ENCODE results near the gene TCP11. TPM values are rescaled to one million over a fixed set of nuclear protein-coding genes. Genes with fewer than 3 reads are reported as not detected.

Gene TCP11
- total RNA-seq, 1 experiment from 2014 or later = not detected

GRCh38 chr6:35091346-35092083 is 49.6 kb downstream of the TCP11 start:
- no peaks in the 10 kb centered on the region for H3K9me3 ChIP-seq (ENCODE audit: control insufficient read depth, low read depth, low read length)
- Mint-ChIP-seq H3K27me3 (ENCODE audit: low read depth) (no peaks in the 10 kb centered on the region), H3K36me3 (ENCODE audit: insufficient read depth in 1 of 3, low read depth in 3 of 3) (peaks cover 11 to 28% (median 25%) of the 10 kb centered on the region in 3 experiments; a peak in 6 of 7 replicates), H3K4me3 (no peak overlapping the region), H3K4me1 (peaks cover 36 to 40% of the 10 kb centered on the region in 2 experiments), H3K27ac (peak overlapping the region; percentile 6 to 74 (median 40); a peak in 5 of 7 replicates), H3K9me3 (no peaks in the 10 kb centered on the region)
- TF ChIP-seq, protein P1, sequence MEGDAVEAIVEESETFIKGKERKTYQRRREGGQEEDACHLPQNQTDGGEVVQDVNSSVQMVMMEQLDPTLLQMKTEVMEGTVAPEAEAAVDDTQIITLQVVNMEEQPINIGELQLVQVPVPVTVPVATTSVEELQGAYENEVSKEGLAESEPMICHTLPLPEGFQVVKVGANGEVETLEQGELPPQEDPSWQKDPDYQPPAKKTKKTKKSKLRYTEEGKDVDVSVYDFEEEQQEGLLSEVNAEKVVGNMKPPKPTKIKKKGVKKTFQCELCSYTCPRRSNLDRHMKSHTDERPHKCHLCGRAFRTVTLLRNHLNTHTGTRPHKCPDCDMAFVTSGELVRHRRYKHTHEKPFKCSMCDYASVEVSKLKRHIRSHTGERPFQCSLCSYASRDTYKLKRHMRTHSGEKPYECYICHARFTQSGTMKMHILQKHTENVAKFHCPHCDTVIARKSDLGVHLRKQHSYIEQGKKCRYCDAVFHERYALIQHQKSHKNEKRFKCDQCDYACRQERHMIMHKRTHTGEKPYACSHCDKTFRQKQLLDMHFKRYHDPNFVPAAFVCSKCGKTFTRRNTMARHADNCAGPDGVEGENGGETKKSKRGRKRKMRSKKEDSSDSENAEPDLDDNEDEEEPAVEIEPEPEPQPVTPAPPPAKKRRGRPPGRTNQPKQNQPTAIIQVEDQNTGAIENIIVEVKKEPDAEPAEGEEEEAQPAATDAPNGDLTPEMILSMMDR (conservative IDR thresholded peaks at IDR 0.05) = no peak
- no peak overlapping the region for H3T11ph ChIP-seq (ENCODE audit: low read length)
- peaks cover 6% of the 10 kb centered on the region; the same call in 1 of the 2 replicates for H3K4me1 ChIP-seq (ENCODE audit: insufficient read depth, low read length)
- H2BK12ac ChIP-seq (ENCODE audit: insufficient read length, low read depth, low read length) = no peak overlapping the region
- no peaks in the 10 kb centered on the region for H3K79me1 ChIP-seq (ENCODE audit: insufficient read depth, low read depth, low read length, poor library complexity, severe bottlenecking)
- no peak overlapping the region for H2BK15ac ChIP-seq (ENCODE audit: low read depth, low read length)
- H4K91ac ChIP-seq (ENCODE audit: insufficient read length, low read depth, low read length) = no peak overlapping the region
- H2BK5ac ChIP-seq (ENCODE audit: insufficient read length, low read length) = no peak overlapping the region
- H4K5ac ChIP-seq (ENCODE audit: insufficient read length, low read depth, low read length) = no peak overlapping the region
- no peak overlapping the region for H4K8ac ChIP-seq (replicated peaks; ENCODE audit: insufficient read length, low read depth, low read length)
- H3K79me2 ChIP-seq (ENCODE audit: insufficient read depth, low read length) = no peaks in the 10 kb centered on the region
- no peaks in the 10 kb centered on the region for H3K23me2 ChIP-seq (ENCODE audit: insufficient read length, low read depth, low read length, poor library complexity, severe bottlenecking)
- no peak overlapping the region for H2BK120ac ChIP-seq (ENCODE audit: low read depth, low read length, poor library complexity, severe bottlenecking)
- H3K9ac ChIP-seq (ENCODE audit: extremely low read depth, insufficient read length, low read length) = no peak overlapping the region
- H2AK5ac ChIP-seq (ENCODE audit: insufficient read length, low read length) = no peak overlapping the region
- H3K23ac ChIP-seq (ENCODE audit: insufficient read length, low read depth, low read length) = no peak overlapping the region
- no peak overlapping the region for H3K4me2 ChIP-seq (ENCODE audit: insufficient read depth, insufficient read length, low read length)
- WGBS (ENCODE audit: extremely low coverage, insufficient read length, low lambda C conversion rate) = no CpG with 5 or more reads among the region's 18 CpGs
- no peak overlapping the region for H3K56ac ChIP-seq (ENCODE audit: insufficient read length, low read depth, low read length)
- no peak overlapping the region for H2AFZ ChIP-seq (ENCODE audit: low read length)
- no peak overlapping the region for H3K27ac ChIP-seq (ENCODE audit: insufficient read length, low read depth, low read length)
- DNase-seq = no peak
- H3K4ac ChIP-seq (ENCODE audit: low read depth, low read length) = no peak overlapping the region
- no peak overlapping the region for H3K18ac ChIP-seq (ENCODE audit: insufficient read length, low read depth, low read length)
- H4K20me1 ChIP-seq (ENCODE audit: control insufficient read depth, insufficient read depth, insufficient read length) = no peaks in the 10 kb centered on the region
- no peak overlapping the region for H3K14ac ChIP-seq (ENCODE audit: insufficient read depth, low read length)
- no peaks in the 10 kb centered on the region for H3K27me3 ChIP-seq (ENCODE audit: insufficient read depth, low read length)
- no peak overlapping the region for H2BK20ac ChIP-seq (ENCODE audit: low read depth, low read length, poor library complexity, severe bottlenecking)
